ENCODE measurements around the gene RAB11FIP2. TPM values are rescaled to one million over a fixed set of nuclear protein-coding genes. Genes with fewer than 3 reads are reported as not detected.

RAB11FIP2 gene
- total and polyA plus RNA-seq, 2 of the 8 experiments (the other 6 are each of a cell fraction or from before 2014, with no cell fraction given) = 3.1 to 12.7 TPM

DNA sequence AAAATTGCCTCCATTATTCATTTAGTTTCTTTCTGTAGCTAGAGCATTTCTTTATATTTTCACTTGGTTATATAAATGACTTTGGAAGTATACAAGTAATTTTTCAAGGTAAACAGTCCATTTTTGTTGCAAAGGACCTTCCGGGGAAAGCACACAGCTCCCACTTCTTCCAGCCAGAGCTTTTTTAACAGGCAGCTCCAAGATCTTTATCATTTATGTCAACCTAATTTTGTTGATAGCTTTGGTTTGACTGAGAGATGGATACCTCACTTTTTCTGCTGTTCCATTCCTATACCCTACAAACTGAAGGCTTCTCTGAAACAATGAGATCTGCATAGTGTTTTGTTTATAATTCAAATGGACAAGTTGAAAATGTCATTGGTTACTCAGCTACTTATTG lies 49.3 kb upstream of the RAB11FIP2 start:
- no peak overlapping the region for H2BK5ac ChIP-seq (ENCODE audit: low read depth, low read length)
- H3K4me3 ChIP-seq (ENCODE audit: extremely low read depth in 1 of 4, insufficient read depth in 2 of 4, low read depth in 3 of 4, low read length in 4 of 4) = no peak overlapping the region
- no peak overlapping the region for H3K56ac ChIP-seq (replicated peaks; ENCODE audit: insufficient read length, low read depth, low read length)
- no peak overlapping the region for H3K27ac ChIP-seq (ENCODE audit: low read depth, low read length)
- no peak overlapping the region for H3K9ac ChIP-seq (replicated peaks in 1 of 4; ENCODE audit: extremely low read depth in 1 of 4, low read depth in 3 of 4, low read length in 3 of 4)
- H3K4me1 ChIP-seq (replicated peaks in 1 of 4; ENCODE audit: control insufficient read depth in 3 of 4, insufficient read depth in 4 of 4, low read length in 3 of 4) = no peaks in the 10 kb centered on the region; a peak in 1 of 7 replicates
- H3K18ac ChIP-seq (ENCODE audit: extremely low read depth, low read length) = no peak overlapping the region
- no peak overlapping the region for H2AK5ac ChIP-seq (ENCODE audit: low read depth, low read length)
- no peak overlapping the region for H3K14ac ChIP-seq (ENCODE audit: insufficient read length)
- no peak for DNase-seq (ENCODE audit: low read depth in 1 of 2, low spot score in 2 of 2)
- H4K91ac ChIP-seq (replicated peaks; ENCODE audit: insufficient read length, low read length) = no peak overlapping the region
- H3K36me3 ChIP-seq (ENCODE audit: control insufficient read depth in 2 of 4, insufficient read depth in 4 of 4, low read length in 3 of 4) = no peaks in the 10 kb centered on the region
- H3K23ac ChIP-seq (ENCODE audit: insufficient read length) = no peak overlapping the region
- H2BK20ac ChIP-seq (ENCODE audit: low read length) = no peak overlapping the region
- no peaks in the 10 kb centered on the region for H4K20me1 ChIP-seq (replicated peaks in 1 of 2; ENCODE audit: control insufficient read depth in 1 of 2, insufficient read depth in 2 of 2, low read length in 2 of 2)
- ChIA-PET POLR2A (ENCODE audit: partially characterized antibody) (no interaction called here), CTCF (ENCODE audit: partially characterized antibody) (interaction anchor here (0.6 to 1.5 kb wide), 4 partner anchors 8 to 113 kb away, joined by 3 to 4 read pairs (median 3); no protein-coding TSS in a partner anchor)
- peaks cover 0 to 1% (median 0%) of the 10 kb centered on the region in 4 experiments; a peak in 1 of 7 replicates for H3K27me3 ChIP-seq (replicated peaks in 1 of 4; ENCODE audit: control insufficient read depth in 3 of 4, extremely low read depth in 1 of 4, insufficient read depth in 3 of 4, low read length in 3 of 4)
- no peaks in the 10 kb centered on the region for H3K9me3 ChIP-seq (ENCODE audit: insufficient read depth in 2 of 2, low read depth in 1 of 2, low read length in 1 of 2)
- H4K5ac ChIP-seq (ENCODE audit: insufficient read length, low read depth, low read length) = no peak overlapping the region
- H3K79me1 ChIP-seq (ENCODE audit: low read depth, low read length) = no peaks in the 10 kb centered on the region
- no peak overlapping the region for H2BK12ac ChIP-seq (ENCODE audit: low read depth, low read length)
- no peak for FAIRE-seq
- H3K4me2 ChIP-seq (ENCODE audit: insufficient read depth in 1 of 2, low read depth in 2 of 2, low read length in 2 of 2) = no peak overlapping the region
- no peaks in the 10 kb centered on the region; the same call in 1 of the 2 replicates for H3K23me2 ChIP-seq (ENCODE audit: low read depth, low read length)
- H2BK120ac ChIP-seq (replicated peaks; ENCODE audit: low read depth, low read length) = no peak overlapping the region
- H4K8ac ChIP-seq (ENCODE audit: extremely low read depth, insufficient read depth, low read length) = no peak overlapping the region
- no peak overlapping the region for H2AFZ ChIP-seq (ENCODE audit: low read length)
- no peaks in the 10 kb centered on the region for H3K79me2 ChIP-seq (ENCODE audit: control insufficient read depth in 1 of 2, insufficient read depth in 2 of 2, low read length in 2 of 2)
- H2BK15ac ChIP-seq (ENCODE audit: low read length) = no peak overlapping the region
- no peak overlapping the region for H3K4ac ChIP-seq (replicated peaks; ENCODE audit: insufficient read length, low read depth, low read length)
- WGBS, 2 experiments (ENCODE audit: extremely low coverage in 1 of 2, insufficient coverage in 1 of 2, insufficient read length in 1 of 2, insufficient replicate concordance in 2 of 2, low coverage in 1 of 2, low lambda C conversion rate in 2 of 2, missing lambda C conversion rate in 1 of 2) = 84% methylated on average over 1 of the region's 1 CpG; no CpG with 5 or more reads in 1 of the 2 experiments
- TF ChIP-seq RNF2 (IDR thresholded peaks at IDR 0.05; ENCODE audit: borderline replicate concordance, low read depth, low read length, missing control alignments, poor library complexity, severe bottlenecking) (no peak), TAF7 (optimal IDR thresholded peaks at IDR 0.05; ENCODE audit: borderline replicate concordance, low read depth, low read length) (no peak), FOSL1 (IDR thresholded peaks at IDR 0.05; ENCODE audit: insufficient read depth, low read depth, low read length) (no peak), SAP30 (IDR thresholded peaks at IDR 0.05; ENCODE audit: insufficient read depth, insufficient replicate concordance, low read length) (no peak), BRCA1 (IDR thresholded peaks at IDR 0.05; ENCODE audit: low read depth, low read length) (no peak), RAD21 (IDR thresholded peaks at IDR 0.05 in 1 of 2, conservative IDR thresholded peaks at IDR 0.05 in 1 of 2; ENCODE audit: low read depth in 2 of 2, low read length in 2 of 2) (no peak), CBX8 (IDR thresholded peaks at IDR 0.05; ENCODE audit: borderline replicate concordance, low read depth, low read length) (no peak), SUZ12 (IDR thresholded peaks at IDR 0.05; ENCODE audit: low read length) (no peak), POU5F1 (IDR thresholded peaks at IDR 0.05; ENCODE audit: low read depth, low read length) (no peak), NANOG (IDR thresholded peaks at IDR 0.05; ENCODE audit: insufficient read depth, low read depth, low read length, poor library complexity, severe bottlenecking) (no peak), SRF (IDR thresholded peaks at IDR 0.05; ENCODE audit: low read depth, low read length) (no peak)
- TF ChIP-seq, protein P1, sequence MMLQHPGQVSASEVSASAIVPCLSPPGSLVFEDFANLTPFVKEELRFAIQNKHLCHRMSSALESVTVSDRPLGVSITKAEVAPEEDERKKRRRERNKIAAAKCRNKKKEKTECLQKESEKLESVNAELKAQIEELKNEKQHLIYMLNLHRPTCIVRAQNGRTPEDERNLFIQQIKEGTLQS (IDR thresholded peaks at IDR 0.05; ENCODE audit: insufficient read depth, low read depth, low read length) = no peak
